Muscle of arm (tissue), 12 donors: Measurements from ENCODE around the gene CHMP6. TPM values are rescaled to one million over a fixed set of nuclear protein-coding genes. Genes with fewer than 3 reads are reported as not detected.
A peak's percentile ranks its signal among the peaks of the same experiment; 100 is the strongest.
"Not testable (repeated sequence)": the region's sequence is repeated elsewhere in the genome, so short reads cannot be mapped to it uniquely, and the experiment has no call there.

ENCODE experiments used
- DNase-seq: peaks from one replicate; pipeline ENCODE4 v3.0.0-alpha.2; 2013
- polyA plus RNA-seq, 12 donors: library from polyadenylated mRNA; unstranded; fragments of 120-200 nt; gene quantifications; one replicate each; pipeline ENCODE4 v1.2.1, GENCODE V29; 2013; ENCODE audit not compliant: insufficient read length in 12 of 12

CHMP6 gene
- polyA plus RNA-seq, 12 donors: 18.7 to 27.3 (median 22.7) TPM; not detected in 1

DNA sequence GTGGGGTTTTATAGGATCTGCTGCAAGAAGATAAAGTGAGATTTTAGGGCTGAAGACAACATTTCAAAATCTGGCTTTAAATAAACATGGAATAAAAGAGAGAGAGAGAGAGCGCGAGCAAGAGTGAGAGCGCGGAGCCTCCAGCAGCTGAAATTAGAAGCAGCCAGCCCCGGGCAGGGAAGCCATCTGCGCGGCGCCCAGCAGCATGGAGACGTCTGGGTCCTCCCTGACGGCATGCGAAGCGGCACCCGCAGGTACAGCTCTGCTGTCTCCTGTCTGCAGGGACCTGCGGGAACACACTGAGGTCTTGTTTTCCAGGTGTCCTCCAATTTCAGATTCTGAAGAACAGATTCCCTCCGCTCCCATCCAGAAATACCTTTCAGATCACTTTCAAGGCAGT is 35.4 kb downstream of the CHMP6 start:
- no peak for DNase-seq

- no peak for DNase-seq
Observed at GRCh38 chr17:81027591-81028505, 36.2 kb downstream of the CHMP6 start.

DNA sequence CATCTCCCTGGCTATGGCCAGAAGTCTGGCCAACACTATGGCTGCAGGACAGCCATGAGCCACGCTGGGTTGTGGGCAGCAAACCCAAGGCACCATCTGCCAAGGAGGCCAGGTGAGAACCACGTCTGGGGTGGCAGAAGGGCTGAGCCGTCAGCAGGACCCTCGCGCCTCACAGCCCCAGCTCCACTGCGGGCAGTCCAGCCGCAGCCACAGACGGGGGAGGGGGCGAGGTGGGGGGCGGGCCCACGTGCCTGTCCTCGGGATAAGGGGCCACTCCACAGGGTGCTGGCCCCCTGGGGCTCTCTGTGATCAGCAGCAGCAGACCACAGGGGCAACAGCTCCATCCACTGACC is 36.8 kb downstream of the CHMP6 start:
- DNase-seq: no peak

GRCh38 chr17:81029859-81030258 is 38.2 kb downstream of the CHMP6 start:
- DNase-seq: no peak

DNA sequence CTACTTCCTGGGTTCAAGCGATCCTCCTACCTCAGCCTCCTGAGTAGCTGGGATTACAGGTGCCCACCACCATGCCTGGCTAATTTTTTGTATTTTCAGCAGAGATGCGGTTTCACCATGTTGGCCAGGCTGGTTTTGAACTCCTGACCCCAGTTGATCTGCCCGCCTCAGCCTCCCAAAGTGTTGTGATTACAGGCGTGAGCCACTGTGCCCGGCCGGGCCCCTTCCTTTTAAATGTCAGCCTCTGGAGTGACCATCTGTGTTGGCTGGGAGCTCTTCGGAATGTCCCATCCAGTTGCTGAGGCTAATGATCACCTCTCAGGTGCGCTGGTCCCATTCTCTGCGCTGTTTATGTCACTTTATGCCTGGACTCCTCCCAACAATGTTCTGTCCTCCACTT is 38.7 kb downstream of the CHMP6 start:
- DNase-seq: not testable (repeated sequence)

- no peak for DNase-seq
Observed at GRCh38 chr17:81030741-81031565, 39.3 kb downstream of the CHMP6 start.

- no peak for DNase-seq
Observed at GRCh38 chr17:81031566-81032550, 40.2 kb downstream of the CHMP6 start.

GRCh38 chr17:81032641-81033480 is 41.2 kb downstream of the CHMP6 start:
- no peak for DNase-seq

- no peak for DNase-seq
Observed at GRCh38 chr17:81033535-81034167, 42.0 kb downstream of the CHMP6 start.

- DNase-seq: no peak
Observed at GRCh38 chr17:81034168-81034777, 42.6 kb downstream of the CHMP6 start.

DNA sequence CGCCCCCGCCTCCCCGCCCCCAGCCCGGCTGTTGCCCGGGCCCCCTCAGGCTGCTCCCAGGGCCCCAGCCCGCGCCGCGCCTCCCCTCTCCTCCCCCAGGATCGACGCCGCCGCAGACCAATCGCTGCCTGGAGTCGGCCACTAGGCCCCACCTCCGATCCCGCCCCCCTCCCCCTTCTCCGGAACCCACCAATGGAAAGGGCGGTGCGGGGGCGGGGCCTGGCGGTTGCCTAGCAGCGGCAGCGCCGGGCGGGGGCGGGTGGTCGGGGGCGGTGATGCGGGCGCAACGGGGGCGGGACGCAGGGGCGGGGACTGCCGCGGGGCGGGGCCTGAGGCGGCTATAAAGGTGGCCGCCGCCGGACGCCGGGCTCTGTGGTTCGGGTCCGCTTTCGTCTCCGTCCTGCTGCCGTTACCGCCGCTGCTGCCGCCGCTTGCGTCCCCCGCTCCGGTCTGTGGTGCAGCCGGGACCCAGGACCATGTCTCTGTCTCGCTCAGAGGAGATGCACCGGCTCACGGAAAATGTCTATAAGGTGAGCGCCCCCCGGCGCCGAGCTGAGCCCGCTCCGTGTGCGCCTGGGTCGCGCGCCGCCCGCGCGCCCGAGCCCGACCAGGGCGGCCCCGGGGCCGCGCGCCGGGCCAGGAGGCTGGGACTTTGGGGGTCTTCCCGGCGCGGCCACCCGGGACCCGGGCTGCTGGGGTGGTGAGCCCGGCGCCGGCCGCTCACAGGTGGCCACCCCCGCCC is 43.3 kb downstream of the CHMP6 start, which contains the start of gene BAIAP2:
Gene BAIAP2 (plus strand): TSS at position 373 of the 742 bp plus-strand sequence. CDS start 104 bp downstream, at position 477.
- DNase-seq: peak; percentile 95

DNA sequence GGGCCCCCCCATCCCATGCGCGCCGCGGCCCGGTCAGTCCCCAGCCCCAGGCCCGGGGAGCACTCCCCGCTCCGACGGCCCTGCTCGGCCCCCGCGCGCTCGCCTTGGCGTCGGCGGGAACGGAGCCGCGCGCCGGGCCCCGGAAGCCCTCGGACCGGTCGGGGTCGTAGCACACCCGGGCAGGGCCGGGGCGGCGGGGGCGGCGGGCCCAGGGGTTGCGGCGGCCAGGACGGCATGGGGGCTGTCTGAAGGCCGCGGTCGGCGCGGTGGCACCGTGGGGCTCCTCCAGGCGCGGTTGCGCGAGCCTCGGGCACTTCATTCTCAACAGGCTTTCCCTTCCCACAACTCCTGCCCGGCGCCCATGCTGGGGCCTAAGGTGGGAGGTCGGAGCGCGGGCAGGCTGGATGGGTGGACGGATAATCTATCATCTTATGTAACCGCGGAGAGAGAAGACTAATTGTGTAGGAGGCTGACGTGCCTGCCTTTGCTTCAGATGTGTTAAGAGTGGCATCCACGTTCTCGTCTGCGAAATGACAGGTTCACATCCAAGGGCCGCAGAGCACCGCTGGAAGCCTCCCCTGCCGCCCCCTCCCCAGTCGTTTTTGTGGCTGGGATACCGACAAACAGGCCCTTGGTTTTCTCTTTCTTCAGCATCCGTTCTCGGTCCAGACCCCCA is 44.0 kb downstream of the CHMP6 start:
- DNase-seq: no peak

DNA sequence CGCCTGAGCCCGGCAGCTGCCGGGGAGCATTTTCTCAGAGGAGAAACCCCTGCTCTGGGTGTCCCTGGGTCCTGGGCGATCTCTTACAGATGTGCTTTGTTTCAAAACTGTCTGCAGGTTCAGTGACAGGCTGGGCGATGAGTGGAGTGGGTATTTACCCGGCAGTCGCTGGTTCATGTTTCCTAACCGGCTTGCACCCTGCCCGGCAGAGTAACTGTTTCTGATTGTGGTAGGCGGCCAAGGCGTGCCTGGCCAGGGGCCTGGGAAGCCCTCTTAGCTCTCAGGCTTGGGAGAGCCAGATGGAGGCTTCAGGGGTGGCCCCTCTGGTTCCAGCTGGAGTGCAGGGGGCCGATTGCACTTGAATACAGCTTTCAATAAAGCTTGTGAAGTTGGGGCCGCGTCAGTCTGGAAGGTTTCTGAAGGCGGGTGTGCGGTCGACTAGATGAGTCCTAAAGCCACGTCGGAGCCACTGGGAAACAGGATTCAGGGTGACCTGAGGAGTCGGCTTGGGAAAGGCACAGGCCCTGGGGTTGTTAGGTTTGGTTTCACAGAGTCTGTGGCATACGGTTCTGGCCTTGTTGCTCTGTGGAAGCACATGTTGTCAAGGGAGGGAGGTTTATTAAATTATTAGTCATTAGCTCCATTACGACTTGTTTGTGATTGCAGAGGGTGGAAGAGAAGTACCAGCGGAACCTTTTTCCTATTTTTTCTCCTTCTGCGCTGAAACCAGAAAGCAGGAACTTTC is 44.7 kb downstream of the CHMP6 start:
- no peak for DNase-seq

- no peak for DNase-seq
Observed at GRCh38 chr17:81037026-81037797, 45.6 kb downstream of the CHMP6 start.

DNA sequence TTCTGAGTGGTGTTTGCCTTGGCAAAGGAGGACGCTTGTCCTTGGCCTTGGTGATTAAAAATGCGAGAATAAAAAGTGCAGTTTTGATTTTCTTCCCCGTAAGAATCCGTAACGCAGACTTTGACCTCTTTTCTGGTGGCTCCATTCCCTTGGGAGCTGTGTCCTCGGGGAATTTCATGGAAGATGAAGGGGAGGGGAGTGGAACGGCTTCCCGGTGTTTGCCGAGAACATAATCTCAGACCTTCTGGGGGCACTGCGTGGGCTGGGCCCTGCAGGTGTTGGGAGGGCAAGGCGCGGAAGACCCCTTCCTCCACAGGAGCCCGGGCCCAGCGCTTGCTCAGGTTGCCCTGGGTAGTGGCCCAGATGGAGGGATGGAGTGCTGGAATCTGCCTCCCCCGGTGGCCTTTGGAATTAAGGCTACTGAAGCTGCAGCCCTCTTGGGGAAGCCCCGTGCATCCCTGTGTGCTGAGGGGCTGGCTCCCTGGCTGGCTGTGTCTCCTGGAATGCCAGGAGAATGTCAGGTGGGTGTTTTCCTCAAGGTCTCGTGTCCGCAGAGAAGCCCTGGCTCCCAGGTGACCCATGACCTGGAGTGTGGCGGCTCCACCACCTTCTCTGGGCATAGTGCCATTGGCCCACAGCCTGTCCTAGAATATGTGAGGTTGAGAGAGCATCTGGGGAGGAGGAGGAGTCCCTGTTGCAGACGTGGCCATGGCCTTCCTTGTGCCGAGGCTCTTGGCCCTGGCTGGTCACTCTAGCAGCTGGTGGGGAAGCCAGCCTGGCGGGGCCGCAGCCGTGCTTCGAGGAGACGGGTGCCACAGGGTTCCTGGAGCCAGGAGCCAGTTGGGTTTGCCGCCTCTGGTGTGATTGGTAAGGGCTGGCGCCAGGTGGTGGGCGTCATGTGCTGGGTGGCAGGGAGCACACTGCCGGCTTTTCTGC is 46.4 kb downstream of the CHMP6 start:
- no peak for DNase-seq
